B cell (primary cell): ENCODE results near the gene TFDP1. TPM values are rescaled to one million over a fixed set of nuclear protein-coding genes. Genes with fewer than 3 reads are reported as not detected.

Experiments
- ATAC-seq: fragments of 200-7000 bp; cut with Tn5 transposase; one replicate; pipeline ENCODE4 v1.10.0; 2021; ENCODE audit warnings: low read depth, mild to moderate bottlenecking, moderate number of reproducible peaks, moderate library complexity
- CTCF ChIA-PET: fragments of 350-600 bp; sonication (Branson Sonifier 250); formaldehyde crosslinking; loops from one replicate; lab custom pipeline; 2021; ENCODE audit warnings: antibody characterized with exemption, inconsistent platforms; lab: Charles Lee
- POLR2A ChIA-PET: fragments of 350-600 bp; sonication (Branson Sonifier 250); formaldehyde crosslinking; loops from one replicate; lab custom pipeline; 2021; ENCODE audit warnings: antibody characterized with exemption; lab: Charles Lee
- DNase-seq: peaks from one replicate; pipeline ENCODE4 v3.0.0; 2013
- H2AFZ ChIP-seq: 2 replicates; pipeline ENCODE4 v1.6.1; 2012; ENCODE audit warnings: mild to moderate bottlenecking, low read depth, low read length; ENCODE audit not compliant: insufficient read depth, poor library complexity, severe bottlenecking
- H3K27ac ChIP-seq, 2 donors: 1 replicate in 1 of 2; 2 replicates in 1 of 2; pipeline ENCODE4 v1.5.1; 2012 to 2013; ENCODE audit warnings: low read length in 2 of 2, mild to moderate bottlenecking in 2 of 2, moderate library complexity in 1 of 2
- H3K27me3 ChIP-seq, 4 experiments: fragments of 200-600 bp in 1 of 4; sonication (generic) in 1 of 4; replicated peaks in 1 of 4; 1 replicate in 2 of 4; 2 replicates in 2 of 4; pipeline versions ENCODE4 v1.6.1 to v1.7.0; 2013 to 2016; ENCODE audit warnings: low read length in 3 of 4, mild to moderate bottlenecking in 2 of 4, mixed read lengths in 1 of 4, moderate library complexity in 1 of 4; ENCODE audit not compliant: insufficient read depth in 4 of 4, control insufficient read depth in 3 of 4; ENCODE audit errors: control extremely low read depth in 1 of 4
- H3K36me3 ChIP-seq, 2 experiments: replicated peaks in 1 of 2; 1 replicate in 1 of 2; 2 replicates in 1 of 2; pipeline versions ENCODE4 v1.6.1 to v1.7.1; 2013; ENCODE audit warnings: low read length in 1 of 2; ENCODE audit not compliant: insufficient read depth in 2 of 2, control insufficient read depth in 1 of 2; ENCODE audit errors: control extremely low read depth in 1 of 2, extremely low read depth in 1 of 2
- H3K4me1 ChIP-seq, 2 donors: fragments of 200-600 bp in 1 of 2; sonication (generic) in 1 of 2; 1 replicate in 1 of 2; 2 replicates in 1 of 2; pipeline versions ENCODE4 v1.5.1 to v1.6.1; 2013 to 2017; ENCODE audit warnings: low read length in 2 of 2; ENCODE audit not compliant: control insufficient read depth in 2 of 2, insufficient read depth in 2 of 2
- H3K4me2 ChIP-seq: replicated peaks from 2 replicates; pipeline ENCODE3; 2012; ENCODE audit warnings: mild to moderate bottlenecking, low read depth, low read length; ENCODE audit not compliant: poor library complexity, severe bottlenecking
- H3K4me3 ChIP-seq, 5 experiments: fragments of 200-600 bp in 1 of 5; sonication (generic) in 1 of 5; 1 replicate in 3 of 5; 2 replicates in 2 of 5; pipeline versions ENCODE4 v1.5.1 to v1.7.0; 2011 to 2016; ENCODE audit warnings: low read length in 4 of 5, mild to moderate bottlenecking in 4 of 5, low read depth in 2 of 5, control low read depth in 1 of 5, moderate library complexity in 1 of 5; ENCODE audit not compliant: insufficient read depth in 1 of 5; ENCODE audit errors: control extremely low read depth in 1 of 5, extremely low read depth in 1 of 5
- H3K79me2 ChIP-seq: fragments of 200-600 bp; sonication (generic); one replicate; pipeline ENCODE4 v1.6.0; 2016; ENCODE audit warnings: low read length; ENCODE audit not compliant: control insufficient read depth, insufficient read depth
- H3K9ac ChIP-seq: fragments of 200-600 bp; sonication (generic); 2 replicates; pipeline ENCODE4 v1.6.1; 2017; ENCODE audit warnings: mild to moderate bottlenecking, low read length, moderate library complexity
- H3K9me3 ChIP-seq, 3 donors: one replicate each; pipeline versions ENCODE4 v1.6.1 to v1.7.1; 2013; ENCODE audit warnings: low read length in 2 of 3; ENCODE audit not compliant: control insufficient read depth in 2 of 3, insufficient read depth in 1 of 3; ENCODE audit errors: control extremely low read depth in 1 of 3
- H4K20me1 ChIP-seq: 2 replicates; pipeline ENCODE4 v1.6.0; 2012; ENCODE audit warnings: mild to moderate bottlenecking, low read length; ENCODE audit not compliant: insufficient read depth, control insufficient read depth, poor library complexity, severe bottlenecking
- H3K27ac Mint-ChIP-seq: one replicate; pipeline ENCODE4 v1.8.0; 2021; ENCODE audit warnings: mixed read lengths
- H3K27me3 Mint-ChIP-seq: one replicate; pipeline ENCODE4 v1.8.0; 2021; ENCODE audit warnings: mixed read lengths
- H3K4me1 Mint-ChIP-seq: one replicate; pipeline ENCODE4 v1.8.0; 2021; ENCODE audit warnings: mixed read lengths
- H3K4me3 Mint-ChIP-seq: one replicate; pipeline ENCODE4 v1.8.0; 2021; ENCODE audit warnings: mixed read lengths
- H3K9me3 Mint-ChIP-seq: one replicate; pipeline ENCODE4 v1.8.0; 2022; ENCODE audit warnings: mixed read lengths; ENCODE audit not compliant: insufficient read depth
- CTCF ChIP-seq: fragments of 200-600 bp; IDR thresholded peaks from one replicate; pipeline ENCODE4 v1.8.0; 2022; ENCODE audit warnings: antibody characterized with exemption, mild to moderate bottlenecking
- EZH2 ChIP-seq: IDR thresholded peaks from 2 replicates; pipeline ENCODE4 v1.6.1; 2012; ENCODE audit warnings: borderline replicate concordance, low read depth, mild to moderate bottlenecking, moderate library complexity, low read length; ENCODE audit not compliant: insufficient read depth, poor library complexity, severe bottlenecking
- WGBS: methylation state at CpG from one replicate; pipeline ENCODE4 v1.1.5; 2013; ENCODE audit warnings: missing lambda C conversion rate; ENCODE audit not compliant: insufficient coverage; 5-methylcytosine and 5-hydroxymethylcytosine counted together
- intact Hi-C: fragments of 100-400 bp; cut with micrococcal nuclease; formaldehyde crosslinking; loops from one replicate; pipeline ENCODE4 v1.10.0; 2022
- polyA plus RNA-seq: library from polyadenylated mRNA; depleted of rRNA; stranded (reverse); fragments of >200 nt; gene quantifications from 2 replicates; pipeline ENCODE4 v1.2.3, GENCODE V29; 2012
- total RNA-seq, 2 donors: library from RNA; stranded (reverse); fragments of 120-200 nt in 1 of 2; gene quantifications; 1 replicate in 1 of 2; 2 replicates in 1 of 2; pipeline versions ENCODE4 v1.2.3 to v1.2.4, GENCODE V29; 2013 to 2022

The TFDP1 gene
- total and polyA plus RNA-seq, 2 donors (not counting 1 experiment from before 2014, with no cell fraction given): 19.1 to 31.1 TPM

- no peak overlapping the region for H3K4me3 ChIP-seq
- intact Hi-C loops: no loop called here
- no peak overlapping the region for H3K9ac ChIP-seq
- H3K79me2 ChIP-seq: peaks cover 88% of the 10 kb centered on the region
- Mint-ChIP-seq H3K9me3 (no peaks in the 10 kb centered on the region), H3K27ac (no peak overlapping the region), H3K4me3 (no peak overlapping the region), H3K4me1 (no peaks in the 10 kb centered on the region), H3K27me3 (no peaks in the 10 kb centered on the region)
- H3K27me3 ChIP-seq: no peaks in the 10 kb centered on the region
- no peak for DNase-seq
- no peaks in the 10 kb centered on the region for H3K4me1 ChIP-seq
- peaks cover 0 to 12% (median 0%) of the 10 kb centered on the region in 3 donors for H3K9me3 ChIP-seq
- peaks cover 17% of the 10 kb centered on the region for H4K20me1 ChIP-seq
- ATAC-seq: no peak
- no peak for TF ChIP-seq EZH2
- TF ChIP-seq CTCF: no peak
- WGBS: 100% methylated on average over 2 of the region's 8 CpGs
- H3K27ac ChIP-seq: no peak overlapping the region
- H3K4me2 ChIP-seq: no peak overlapping the region
- CTCF ChIA-PET: no interaction called here
- POLR2A ChIA-PET: no interaction called here
- H3K36me3 ChIP-seq: peaks cover 4 to 26% of the 10 kb centered on the region in 2 experiments
- H2AFZ ChIP-seq: no peak overlapping the region
Measured at GRCh38 chr13:113595131-113595530, 10.6 kb downstream of the TFDP1 start.

GRCh38 chr13:113596321-113597200, 12.0 kb downstream of the TFDP1 start:
- ChIA-PET CTCF (no interaction called here), POLR2A (no interaction called here)
- Histone ChIP-seq H4K20me1 (peaks cover 15% of the 10 kb centered on the region), H3K4me1 (no peaks in the 10 kb centered on the region), H3K9me3 (peaks cover 0 to 17% (median 0%) of the 10 kb centered on the region in 3 donors), H2AFZ (no peak overlapping the region), H3K27ac (no peak overlapping the region), H3K9ac (no peak overlapping the region), H3K36me3 (peaks cover 4 to 26% of the 10 kb centered on the region in 2 experiments), H3K27me3 (no peaks in the 10 kb centered on the region), H3K4me3 (no peak overlapping the region), H3K79me2 (peaks cover 95% of the 10 kb centered on the region), H3K4me2 (no peak overlapping the region)
- ATAC-seq (no peak), DNase-seq (no peak)
- Mint-ChIP-seq H3K4me1 (no peaks in the 10 kb centered on the region), H3K27ac (no peak overlapping the region), H3K27me3 (no peaks in the 10 kb centered on the region), H3K4me3 (no peak overlapping the region), H3K9me3 (no peaks in the 10 kb centered on the region)
- intact Hi-C loops: no loop called here
- 97% methylated on average over 22 of the region's 27 CpGs for WGBS
- TF ChIP-seq CTCF (no peak), EZH2 (no peak)
